Stimulated activated CD4-positive, alpha-beta T cell treated with anti-CD3 and anti-CD28 coated beads, Interleukin-2, amount 100 ng/mL, for 24 hours (primary cell): ENCODE data around the gene GPR15LG.

Experiments
- DNase-seq, 2 donors: peaks; one replicate each; pipeline ENCODE4 v3.0.0-alpha.2; 2020

Gene GPR15LG

GRCh38 chr10:84217746-84218145, 44.1 kb downstream of the GPR15LG start:
- no peak for DNase-seq

GRCh38 chr10:84221916-84222315, 48.3 kb downstream of the GPR15LG start:
- no peak for DNase-seq

GRCh38 chr10:84224411-84225028, 50.9 kb downstream of the GPR15LG start:
- no peak for DNase-seq

- DNase-seq = no peak
These were observed 52.0 kb downstream of the GPR15LG start, which contains the start of gene LRIT2 for GRCh38 chr10:84225427-84226173. Gene LRIT2, minus strand, starts transcription at chr10:84225544. Its CDS starts 24 bp downstream, at chr10:84225520.

- DNase-seq = no peak
These were observed 53.0 kb downstream of the GPR15LG start for GRCh38 chr10:84226616-84227015.

GRCh38 chr10:84227810-84228209, 54.2 kb downstream of the GPR15LG start:
- no peak for DNase-seq

GRCh38 chr10:84230359-84230758, 56.8 kb downstream of the GPR15LG start:
- no peak for DNase-seq

- no peak for DNase-seq
These were observed 58.8 kb downstream of the GPR15LG start for GRCh38 chr10:84232376-84232775.

GRCh38 chr10:84233940-84234339, 60.3 kb downstream of the GPR15LG start:
- DNase-seq = no peak

GRCh38 chr10:84234479-84234878, 60.9 kb downstream of the GPR15LG start:
- no peak for DNase-seq
